Neural cell (in vitro differentiated cells): ENCODE results near the gene TMEM44.

Experiments
- EP300 ChIP-seq: fragments of 450-650 bp; conservative IDR thresholded peaks from 2 replicates; pipeline ENCODE4 v1.6.1; 2014; ENCODE audit warnings: antibody characterized with exemption, mild to moderate bottlenecking, moderate library complexity; ENCODE audit not compliant: poor library complexity, severe bottlenecking
- EZH2 ChIP-seq: fragments of 200-600, 300-800 bp; shearing (Covaris generic), sonication (generic); IDR thresholded peaks from 2 replicates; pipeline ENCODE4 v1.6.1; 2014; ENCODE audit warnings: antibody characterized with exemption, low read length, borderline replicate concordance, mild to moderate bottlenecking; ENCODE audit not compliant: insufficient read depth, poor library complexity, severe bottlenecking
- MXI1 ChIP-seq: fragments of 450-650 bp; conservative IDR thresholded peaks from 2 replicates; pipeline ENCODE4 v1.6.1; 2014; ENCODE audit warnings: antibody characterized with exemption, mild to moderate bottlenecking; ENCODE audit not compliant: poor library complexity, severe bottlenecking
- POLR2AphosphoS5 ChIP-seq: IDR thresholded peaks from 2 replicates; pipeline ENCODE4 v1.6.1; 2012
- RAD21 ChIP-seq: fragments of 450-650 bp; conservative IDR thresholded peaks from 2 replicates; pipeline ENCODE4 v1.6.1; 2014; ENCODE audit warnings: antibody characterized with exemption, mild to moderate bottlenecking, moderate library complexity
- REST ChIP-seq: IDR thresholded peaks from 2 replicates; pipeline ENCODE4 v1.6.1; 2012; ENCODE audit warnings: borderline replicate concordance
- SMC3 ChIP-seq: fragments of 450-650 bp; conservative IDR thresholded peaks from 2 replicates; pipeline ENCODE4 v1.6.1; 2014; ENCODE audit warnings: antibody characterized with exemption, mild to moderate bottlenecking, moderate library complexity; ENCODE audit not compliant: poor library complexity
- TAF1 ChIP-seq: IDR thresholded peaks from 2 replicates; pipeline ENCODE4 v1.6.1; 2012; ENCODE audit warnings: low read depth
- TF ChIP-seq, protein P1 (sequence below): fragments of 450-650 bp; IDR thresholded peaks from 2 replicates; pipeline ENCODE4 v1.5.1; 2014; ENCODE audit warnings: antibody characterized with exemption, mild to moderate bottlenecking, moderate library complexity; ENCODE audit not compliant: poor library complexity, severe bottlenecking

DNA sequence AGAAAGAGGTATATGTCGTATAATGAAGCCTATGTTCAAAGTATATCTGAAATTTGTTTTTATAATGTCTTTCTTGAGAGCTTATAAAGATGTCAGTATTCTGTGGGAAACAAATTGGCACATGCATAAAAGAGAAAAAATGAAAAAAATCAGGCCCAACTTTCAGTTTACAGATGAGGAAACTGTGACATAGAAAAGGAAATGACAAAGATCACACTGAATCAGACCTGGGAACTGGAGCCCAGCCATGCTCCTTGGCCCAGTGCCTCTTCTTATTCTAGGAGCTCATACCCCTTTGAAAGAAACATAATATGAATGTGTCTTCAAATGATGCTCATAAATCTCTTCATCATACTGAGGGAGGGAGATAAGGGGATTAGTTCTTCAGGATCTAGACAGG, 48.4 kb downstream of the TMEM44 start:
- TF ChIP-seq, protein P1, sequence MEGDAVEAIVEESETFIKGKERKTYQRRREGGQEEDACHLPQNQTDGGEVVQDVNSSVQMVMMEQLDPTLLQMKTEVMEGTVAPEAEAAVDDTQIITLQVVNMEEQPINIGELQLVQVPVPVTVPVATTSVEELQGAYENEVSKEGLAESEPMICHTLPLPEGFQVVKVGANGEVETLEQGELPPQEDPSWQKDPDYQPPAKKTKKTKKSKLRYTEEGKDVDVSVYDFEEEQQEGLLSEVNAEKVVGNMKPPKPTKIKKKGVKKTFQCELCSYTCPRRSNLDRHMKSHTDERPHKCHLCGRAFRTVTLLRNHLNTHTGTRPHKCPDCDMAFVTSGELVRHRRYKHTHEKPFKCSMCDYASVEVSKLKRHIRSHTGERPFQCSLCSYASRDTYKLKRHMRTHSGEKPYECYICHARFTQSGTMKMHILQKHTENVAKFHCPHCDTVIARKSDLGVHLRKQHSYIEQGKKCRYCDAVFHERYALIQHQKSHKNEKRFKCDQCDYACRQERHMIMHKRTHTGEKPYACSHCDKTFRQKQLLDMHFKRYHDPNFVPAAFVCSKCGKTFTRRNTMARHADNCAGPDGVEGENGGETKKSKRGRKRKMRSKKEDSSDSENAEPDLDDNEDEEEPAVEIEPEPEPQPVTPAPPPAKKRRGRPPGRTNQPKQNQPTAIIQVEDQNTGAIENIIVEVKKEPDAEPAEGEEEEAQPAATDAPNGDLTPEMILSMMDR, result no peak
- no peak for TF ChIP-seq MXI1
- no peak for TF ChIP-seq EZH2
- no peak for TF ChIP-seq SMC3
- TF ChIP-seq REST, result no peak
- TF ChIP-seq TAF1, result no peak
- TF ChIP-seq POLR2AphosphoS5, result no peak
- TF ChIP-seq EP300, result no peak
- no peak for TF ChIP-seq RAD21
